K562 (cell line): ENCODE data around the gene CS. TPM values are rescaled to one million over a fixed set of nuclear protein-coding genes. Genes with fewer than 3 reads are reported as not detected.
A peak's percentile ranks its signal among the peaks of the same experiment; 100 is the strongest.

Experiments
- ARNT ChIP-seq, 2 experiments: fragments of 450-650 bp; IDR thresholded peaks; 2 replicates each; pipeline ENCODE4 v1.6.1; 2016; ENCODE audit warnings: mild to moderate bottlenecking in 1 of 2
- ATF6 ChIP-seq: sonication (generic); formaldehyde crosslinking; IDR thresholded peaks from 2 replicates; pipeline ENCODE4 v1.4.0; 2020; ENCODE audit warnings: mild to moderate bottlenecking, missing genetic modification reagents
- CAMTA2 ChIP-seq: fragments of 250-450 bp; sonication (Bioruptor Pico); conservative IDR thresholded peaks from 2 replicates; pipeline ENCODE4 v1.5.1; 2022
- COPS2 ChIP-seq: fragments of 450-650 bp; conservative IDR thresholded peaks from 2 replicates; pipeline ENCODE4 v1.6.1; 2016; ENCODE audit warnings: mild to moderate bottlenecking, moderate library complexity
- CTBP1 ChIP-seq: fragments of 450-650 bp; IDR thresholded peaks from 2 replicates; pipeline ENCODE4 v1.6.1; 2016; ENCODE audit warnings: borderline replicate concordance
- DIDO1 ChIP-seq: fragments of 450-650 bp; IDR thresholded peaks from 2 replicates; pipeline ENCODE4 v1.6.1; 2016; ENCODE audit warnings: low read depth, missing biosample characterization, missing genetic modification characterization
- HMGXB4 ChIP-seq: sonication (generic); formaldehyde crosslinking; IDR thresholded peaks from 2 replicates; pipeline ENCODE4 v1.8.1; 2023; ENCODE audit warnings: mild to moderate bottlenecking, missing genetic modification reagents
- KHSRP ChIP-seq: fragments of 450-650 bp; IDR thresholded peaks from 2 replicates; pipeline ENCODE4 v1.6.1; 2017
- MCM7 ChIP-seq, 2 experiments: fragments of 450-650 bp; IDR thresholded peaks; 2 replicates each; pipeline ENCODE4 v1.6.1; 2016 to 2018
- MED1 ChIP-seq: sonication (generic); formaldehyde crosslinking; IDR thresholded peaks from 2 replicates; pipeline ENCODE4 v1.8.1; 2023; ENCODE audit warnings: missing genetic modification reagents, borderline replicate concordance
- MYC ChIP-seq, 2 experiments: fragments of 250-450 bp in 1 of 2; sonication (Bioruptor Pico) in 1 of 2; IDR thresholded peaks; 2 replicates each; pipeline versions ENCODE4 v1.5.1 to v1.6.1; 2012 to 2021; ENCODE audit warnings: low read depth in 2 of 2, borderline replicate concordance in 1 of 2, improper control_type of control experiment in 1 of 2, low read length in 1 of 2, mild to moderate bottlenecking in 1 of 2, moderate library complexity in 1 of 2
- PHTF2 ChIP-seq: fragments of 250-450 bp; sonication (Bioruptor Pico); IDR thresholded peaks from 2 replicates; pipeline ENCODE4 v1.5.0; 2021; ENCODE audit warnings: mild to moderate bottlenecking
- POU5F1 ChIP-seq: fragments of 150-350 bp; IDR thresholded peaks from 2 replicates; pipeline ENCODE4 v1.6.1; 2014; ENCODE audit warnings: borderline replicate concordance, low read length, low read depth, mild to moderate bottlenecking; ENCODE audit not compliant: partially characterized antibody
- RBM25 ChIP-seq: fragments of 200-400 bp; formaldehyde crosslinking; IDR thresholded peaks from 2 replicates; pipeline ENCODE4 v1.6.1; 2018; ENCODE audit warnings: low read length, low read depth, moderate library complexity; ENCODE audit not compliant: severe bottlenecking
- SMARCE1 ChIP-seq: fragments of 450-650 bp; IDR thresholded peaks from 2 replicates; pipeline ENCODE4 v1.7.1; 2016; ENCODE audit warnings: mild to moderate bottlenecking
- TCFL5 ChIP-seq: fragments of 250-450 bp; sonication (Bioruptor Pico); conservative IDR thresholded peaks from 2 replicates; pipeline ENCODE4 v1.6.1; 2021; ENCODE audit warnings: mild to moderate bottlenecking, moderate library complexity, matching md5 sums
- YY1 ChIP-seq, 3 experiments: IDR thresholded peaks; 2 replicates each; pipeline ENCODE4 v1.6.1; 2011; ENCODE audit warnings: low read length in 2 of 3, mild to moderate bottlenecking in 2 of 3, moderate library complexity in 2 of 3, borderline replicate concordance in 1 of 3, control low read depth in 1 of 3, low read depth in 1 of 3; ENCODE audit not compliant: insufficient read depth in 3 of 3, insufficient replicate concordance in 2 of 3, control insufficient read depth in 1 of 3, insufficient read length in 1 of 3; ENCODE audit errors: extremely low read depth in 1 of 3
- ZEB2 ChIP-seq: fragments of 450-650 bp; IDR thresholded peaks from 2 replicates; pipeline ENCODE4 v1.6.1; 2016
- ZNF143 ChIP-seq: sonication (generic); formaldehyde crosslinking; IDR thresholded peaks from 2 replicates; pipeline ENCODE4 v1.9.0; 2022; ENCODE audit warnings: mild to moderate bottlenecking, missing genetic modification reagents
- ZNF23 ChIP-seq: fragments of 250-450 bp; sonication (Bioruptor Pico); IDR thresholded peaks from 2 replicates; pipeline ENCODE4 v1.4.0; 2020; ENCODE audit warnings: mild to moderate bottlenecking
- ZNF280A ChIP-seq: fragments of 450-650 bp; IDR thresholded peaks from 2 replicates; pipeline ENCODE4 v1.6.1; 2018; ENCODE audit warnings: mild to moderate bottlenecking, low read depth; ENCODE audit not compliant: partially characterized antibody
- ZNF445 ChIP-seq: fragments of 250-450 bp; sonication (Bioruptor Pico); IDR thresholded peaks from 2 replicates; pipeline ENCODE4 v1.4.0; 2020; ENCODE audit warnings: low read depth, mild to moderate bottlenecking, moderate library complexity
- polyA plus RNA-seq, 8 experiments: library from polyadenylated mRNA; depleted of rRNA in 4 of 8; stranded (reverse) in 5 of 8; unstranded in 3 of 8; fragments of >200 nt; fragmentation: Nextera tagmentation in 2 of 8; fragmentation: Illumina TruSeq in 1 of 8; extraction: Ambion mirVana in 2 of 8; extraction: Trizol in 1 of 8; gene quantifications; 2 replicates each; pipeline versions ENCODE4 v1.2.1 to v1.2.3, GENCODE V29; 2011 to 2014; ENCODE audit warnings: inconsistent platforms in 1 of 8, missing spikeins in 1 of 8
- total RNA-seq, 7 experiments: library from RNA; depleted of rRNA in 6 of 7; stranded (reverse); fragments of >200 nt in 6 of 7; fragmentation: Illumina TruSeq in 2 of 7; extraction: Trizol in 2 of 7; gene quantifications; 2 replicates each; pipeline versions ENCODE4 v1.2.1 to v1.2.3, GENCODE V29; 2011 to 2021; ENCODE audit warnings: low replicate concordance in 1 of 7

Gene CS
- total and polyA plus RNA-seq, 9 of the 15 experiments (the other 6 are each of a cell fraction or from before 2014, with no cell fraction given), result 99.9 to 390 (median 149) TPM

- TF ChIP-seq MYC (IDR thresholded peaks at IDR 0.05; ENCODE audit: low read depth, low read length) (peak; percentile 70), MYC (CRISPR knock-in tag; IDR thresholded peaks at IDR 0.05; ENCODE audit: borderline replicate concordance, low read depth) (no peak; the same call in 1 of the 2 replicates), ARNT (IDR thresholded peaks at IDR 0.05) (no peak; a peak in 1 of 4 replicates), KHSRP (no peak), CAMTA2 (CRISPR knock-in tag) (no peak), ZNF280A (no peak), PHTF2 (CRISPR knock-in tag) (no peak), YY1 (IDR thresholded peaks at IDR 0.05; ENCODE audit: borderline replicate concordance in 1 of 3, control insufficient read depth in 1 of 3, extremely low read depth in 1 of 3, insufficient read depth in 3 of 3, insufficient read length in 1 of 3, insufficient replicate concordance in 2 of 3, low read depth in 1 of 3, low read length in 2 of 3) (peak in 1 of 3 experiments; percentile 68), TCFL5 (CRISPR knock-in tag) (no peak), ZEB2 (no peak), ZNF143 (CRISPR knock-in tag) (no peak; the same call in 1 of the 2 replicates), MED1 (CRISPR knock-in tag) (no peak), HMGXB4 (CRISPR knock-in tag) (no peak), ATF6 (CRISPR knock-in tag) (peak; percentile 29; the same call in 1 of the 2 replicates), POU5F1 (no peak), COPS2 (no peak), ZNF23 (CRISPR knock-in tag) (no peak), CTBP1 (no peak), ZNF445 (CRISPR knock-in tag) (no peak), MCM7 (IDR thresholded peaks at IDR 0.05) (no peak), RBM25 (no peak), SMARCE1 (no peak), DIDO1 (tag) (no peak)
Measured at GRCh38 chr12:56221757-56222530, 78.2 kb downstream of the CS start, which contains the start of gene RNF41 (continued).
